NOMO-1 (cell line): ENCODE data around the gene CCSER2.
"Not testable (repeated sequence)": the region's sequence is repeated elsewhere in the genome, so short reads cannot be mapped to it uniquely, and the experiment has no call there.

Experiments used
- DNase-seq, 2 experiments: peaks; one replicate each; lab custom pipeline; 2025; ENCODE audit not compliant: unreplicated experiment in 2 of 2; lab: John Stamatoyannopoulos, UW

Gene CCSER2

GRCh38 chr10:84375011-84375410, 46.6 kb downstream of the CCSER2 start:
- DNase-seq: peak in 1 of 2 experiments; percentile 44

- DNase-seq: no peak
These were observed 47.5 kb downstream of the CCSER2 start for GRCh38 chr10:84375881-84376280.

GRCh38 chr10:84388148-84388547, 59.8 kb downstream of the CCSER2 start:
- DNase-seq: no peak

- no peak for DNase-seq
These were observed 62.0 kb downstream of the CCSER2 start for GRCh38 chr10:84390364-84390763.

- DNase-seq: no peak
These were observed 62.9 kb downstream of the CCSER2 start for GRCh38 chr10:84391326-84391725.

GRCh38 chr10:84392181-84392580, 63.8 kb downstream of the CCSER2 start:
- no peak for DNase-seq

GRCh38 chr10:84395581-84395980, 67.2 kb downstream of the CCSER2 start:
- DNase-seq: no peak

GRCh38 chr10:84397735-84398144, 69.4 kb downstream of the CCSER2 start:
- no peak for DNase-seq

GRCh38 chr10:84398696-84399095, 70.3 kb downstream of the CCSER2 start:
- DNase-seq: peak in 1 of 2 experiments; percentile 18

- DNase-seq: no peak
These were observed 73.6 kb downstream of the CCSER2 start for GRCh38 chr10:84401854-84402611.

- DNase-seq: no peak
These were observed 76.4 kb downstream of the CCSER2 start for GRCh38 chr10:84404783-84405182.

GRCh38 chr10:84405662-84406061, 77.3 kb downstream of the CCSER2 start:
- DNase-seq: no peak

- no peak for DNase-seq
These were observed 78.2 kb downstream of the CCSER2 start for GRCh38 chr10:84406561-84406960.

- no peak for DNase-seq
These were observed 79.1 kb downstream of the CCSER2 start for GRCh38 chr10:84407388-84408049.

GRCh38 chr10:84412482-84412881, 84.1 kb downstream of the CCSER2 start:
- no peak for DNase-seq

GRCh38 chr10:84414110-84414509, 85.7 kb downstream of the CCSER2 start:
- DNase-seq: not testable (repeated sequence)

- no peak for DNase-seq
These were observed 87.3 kb downstream of the CCSER2 start for GRCh38 chr10:84415539-84416244.

- no peak for DNase-seq
These were observed 87.8 kb downstream of the CCSER2 start for GRCh38 chr10:84416245-84416555.

GRCh38 chr10:84423719-84424118, 95.3 kb downstream of the CCSER2 start:
- no peak for DNase-seq

- DNase-seq: no peak
These were observed 96.4 kb downstream of the CCSER2 start for GRCh38 chr10:84424731-84425167.

- DNase-seq: no peak
These were observed 99.7 kb downstream of the CCSER2 start for GRCh38 chr10:84427903-84428650.
